HG02852 (cell line): Measurements from ENCODE around the gene SLC1A2.
A peak's percentile ranks its signal among the peaks of the same experiment; 100 is the strongest.

ENCODE experiments used
- ATAC-seq: cut with Tn5 transposase; IDR thresholded peaks from one replicate; pipeline ENCODE4 v1.9.1; 2021; ENCODE audit warnings: mild to moderate bottlenecking, moderate library complexity; ENCODE audit not compliant: unreplicated experiment

The SLC1A2 gene

DNA sequence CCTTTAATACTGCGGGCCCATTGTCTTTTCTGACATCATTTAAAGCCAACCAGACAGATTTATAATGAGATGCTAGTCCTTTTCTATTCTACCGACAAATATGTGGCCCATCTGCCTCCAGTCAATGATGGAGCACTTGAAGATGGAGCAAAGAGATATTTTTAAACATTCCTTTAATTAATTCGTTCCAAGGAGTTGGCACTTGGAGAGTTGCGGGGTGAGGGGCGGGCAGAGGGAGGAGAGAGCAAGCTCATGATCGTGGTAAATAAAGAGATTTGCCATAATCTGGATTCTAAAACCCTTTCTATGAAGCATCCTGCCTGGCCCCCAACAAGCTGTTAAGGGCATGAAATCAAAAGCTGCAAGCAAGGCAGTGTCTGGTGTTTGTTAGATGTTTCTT, 5.0 kb downstream of the SLC1A2 start:
- ATAC-seq: no peak

- ATAC-seq: no peak
Measured at GRCh38 chr11:35413598-35413997, 5.8 kb downstream of the SLC1A2 start.

- ATAC-seq: no peak
Measured at GRCh38 chr11:35412285-35412684, 7.1 kb downstream of the SLC1A2 start.

DNA sequence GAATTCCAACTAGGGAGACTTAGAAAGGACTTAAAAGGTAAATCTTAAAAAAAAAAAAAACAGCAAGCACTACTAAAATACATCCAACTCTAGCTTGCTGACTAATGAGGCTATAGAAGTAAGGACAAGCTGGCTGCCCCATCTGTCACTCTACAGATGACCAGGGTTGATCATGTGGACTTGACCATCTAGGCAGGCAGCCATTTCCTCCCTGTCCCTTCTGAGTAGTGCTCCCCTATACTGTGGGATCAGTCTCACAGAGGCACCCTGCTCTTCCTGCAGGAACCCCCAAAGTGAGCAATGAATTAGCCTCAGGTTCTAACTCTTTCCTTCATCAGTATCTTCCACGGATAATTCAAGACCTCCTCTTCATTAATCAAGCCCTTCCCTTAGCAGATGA, 12.3 kb downstream of the SLC1A2 start:
- no peak for ATAC-seq

DNA sequence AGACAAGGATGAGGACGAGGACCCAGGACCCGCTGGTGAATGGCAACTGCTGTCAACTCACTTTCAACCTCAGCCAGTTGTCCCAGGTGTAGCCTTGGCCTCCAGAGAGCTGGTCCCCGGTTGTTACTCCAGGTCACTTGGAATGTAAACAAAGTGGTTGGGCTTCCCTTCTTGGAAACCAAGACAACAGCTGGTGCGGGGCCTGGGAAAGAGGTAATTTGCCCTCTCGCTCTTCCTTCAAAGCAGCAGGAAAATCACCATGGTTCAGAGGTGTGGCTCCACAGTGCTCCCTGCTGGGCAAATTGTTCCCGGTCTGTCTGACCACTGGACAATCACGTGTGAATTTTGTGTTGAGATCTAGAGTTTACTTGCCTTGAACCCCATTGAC, 15.0 kb downstream of the SLC1A2 start:
- no peak for ATAC-seq

DNA sequence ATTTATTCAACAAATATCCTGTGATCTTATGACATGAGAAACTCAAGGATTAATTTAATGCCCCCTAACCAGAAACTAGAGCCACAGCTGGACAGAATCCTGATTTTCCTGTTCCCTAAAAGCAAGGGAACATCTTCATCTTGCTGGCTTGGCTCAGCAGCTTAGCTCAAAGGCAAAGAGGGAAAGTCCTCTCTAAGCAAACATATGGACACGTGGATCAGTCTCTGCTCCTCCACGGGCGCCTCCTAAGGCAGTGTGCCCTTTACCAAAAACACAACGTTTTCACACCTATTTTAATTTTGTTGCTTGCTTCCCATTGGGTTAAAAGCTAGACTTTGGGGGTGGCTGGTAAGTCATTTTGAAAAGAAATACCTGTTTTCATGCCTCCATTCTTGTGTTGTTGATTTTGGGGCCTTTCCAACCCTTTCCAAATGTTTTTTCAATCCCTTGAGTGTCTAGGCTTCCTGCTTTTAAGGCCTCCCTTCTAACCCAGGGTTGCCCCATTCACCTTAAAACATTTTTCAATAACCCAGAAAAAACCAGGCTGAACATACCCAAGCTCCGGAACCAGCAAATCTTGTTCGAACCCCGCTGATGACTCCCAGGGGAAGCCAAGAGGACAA, 15.5 kb downstream of the SLC1A2 start:
- ATAC-seq: no peak

- ATAC-seq: no peak
Measured at GRCh38 chr11:35402751-35403660, 16.4 kb downstream of the SLC1A2 start.

- ATAC-seq: no peak
Measured at GRCh38 chr11:35398881-35399280, 20.5 kb downstream of the SLC1A2 start.

DNA sequence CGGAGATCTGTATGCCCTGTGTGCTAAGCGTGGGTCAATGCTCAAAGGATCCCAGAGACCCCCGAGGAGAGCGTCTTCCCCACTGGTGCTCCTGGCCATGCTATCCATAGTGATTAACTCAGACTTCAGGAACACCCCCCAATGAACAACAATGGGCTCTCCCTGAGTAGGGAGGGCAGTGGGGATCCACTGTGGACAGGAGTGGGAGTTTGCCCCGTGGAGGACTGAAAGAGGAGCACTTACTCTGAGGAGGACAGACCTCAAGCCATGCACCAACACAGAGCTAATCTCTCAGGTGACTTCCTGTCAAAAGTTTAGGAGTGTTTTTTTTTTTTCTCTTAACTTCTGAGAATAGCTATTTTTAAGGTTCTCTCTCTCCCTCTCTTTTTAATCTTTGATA, 24.4 kb downstream of the SLC1A2 start:
- ATAC-seq: no peak

DNA sequence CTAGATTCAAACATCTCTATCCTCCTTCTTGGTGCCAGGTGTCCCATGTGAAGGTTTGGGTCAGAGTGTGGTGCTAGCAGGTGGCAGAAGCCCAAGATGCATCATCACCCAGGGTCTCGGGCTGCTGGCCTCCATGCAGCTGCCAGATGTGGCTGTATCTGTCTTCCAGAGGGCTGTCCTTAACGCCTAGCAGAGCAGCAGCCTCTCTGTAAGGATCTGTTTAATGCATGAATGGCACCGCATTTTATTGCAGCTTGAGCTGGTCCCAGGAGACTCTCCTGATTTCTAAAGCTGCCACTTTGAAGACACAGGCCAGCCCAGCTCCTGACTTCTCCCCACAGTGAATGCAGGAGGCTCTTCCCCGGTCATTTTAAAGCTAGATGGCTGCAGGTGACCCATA, 26.3 kb downstream of the SLC1A2 start:
- no peak for ATAC-seq

GRCh38 chr11:35391922-35392688, 27.3 kb downstream of the SLC1A2 start:
- peak; percentile 55 for ATAC-seq

DNA sequence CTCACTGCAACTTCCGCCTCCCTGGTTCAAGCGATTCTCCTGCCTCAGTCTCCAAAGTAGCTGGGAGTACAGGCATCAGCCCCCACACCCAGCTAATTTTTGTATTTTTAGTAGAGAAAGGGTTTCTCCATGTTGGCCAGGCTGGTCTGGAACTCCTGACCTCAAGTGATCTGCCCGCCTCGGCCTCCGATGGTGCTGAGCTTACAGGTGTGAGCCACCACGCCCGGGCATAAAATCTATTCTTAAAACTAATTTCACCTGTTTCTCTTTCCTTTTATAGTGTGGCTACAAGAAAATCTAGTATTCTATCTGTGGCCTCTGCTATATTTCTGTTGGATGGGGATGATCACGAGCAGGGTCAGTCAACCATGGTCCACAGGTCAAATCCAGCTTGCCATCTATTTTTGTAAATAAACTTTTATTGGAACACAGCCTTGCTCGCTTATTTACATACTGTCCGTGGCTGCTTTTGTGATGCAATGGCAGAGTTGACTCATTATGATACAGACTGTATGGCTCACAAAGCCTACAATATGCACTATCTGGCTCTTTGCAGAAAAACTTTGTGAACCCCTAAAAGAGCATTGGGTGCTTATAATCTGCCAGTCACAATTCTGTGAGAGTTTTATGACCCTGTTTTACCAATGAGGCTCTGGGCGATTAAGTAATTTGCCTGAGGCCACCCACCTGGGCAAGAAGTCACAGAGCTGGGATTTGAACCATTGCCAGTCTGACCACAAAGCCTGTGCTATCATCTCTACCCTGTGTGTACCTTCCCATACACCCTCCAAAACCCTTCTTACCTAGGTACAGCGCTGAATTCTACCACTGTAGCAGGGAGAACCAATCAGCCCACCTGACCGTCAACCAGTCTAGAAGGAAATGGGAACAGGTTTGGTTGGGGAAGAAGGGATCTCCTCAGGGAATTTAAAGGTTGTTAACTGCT, 28.3 kb downstream of the SLC1A2 start:
- peak; percentile 91 for ATAC-seq

- ATAC-seq: no peak
Measured at GRCh38 chr11:35389897-35390465, 29.4 kb downstream of the SLC1A2 start.

GRCh38 chr11:35389112-35389511, 30.2 kb downstream of the SLC1A2 start:
- ATAC-seq: no peak

DNA sequence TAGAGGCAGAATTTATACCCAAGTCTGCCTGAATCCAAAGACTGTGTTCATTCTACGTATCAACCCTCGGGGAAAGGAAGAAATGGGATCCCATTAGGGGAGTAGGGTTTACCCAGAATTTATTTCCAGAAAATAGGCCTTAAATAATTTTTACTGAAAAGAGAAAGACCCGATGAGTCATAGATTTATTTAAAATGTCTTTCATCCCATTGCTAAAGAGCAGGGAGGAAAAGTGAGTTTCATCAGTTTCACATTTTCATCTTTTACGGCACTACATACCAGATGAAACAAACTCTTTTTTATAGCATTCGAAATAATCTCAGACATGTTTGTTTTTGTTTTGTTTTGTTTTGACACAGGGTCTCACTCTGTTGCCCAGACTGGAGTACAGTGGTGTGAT, 31.3 kb downstream of the SLC1A2 start:
- ATAC-seq: no peak

GRCh38 chr11:35387111-35387982, 32.0 kb downstream of the SLC1A2 start:
- ATAC-seq: no peak

DNA sequence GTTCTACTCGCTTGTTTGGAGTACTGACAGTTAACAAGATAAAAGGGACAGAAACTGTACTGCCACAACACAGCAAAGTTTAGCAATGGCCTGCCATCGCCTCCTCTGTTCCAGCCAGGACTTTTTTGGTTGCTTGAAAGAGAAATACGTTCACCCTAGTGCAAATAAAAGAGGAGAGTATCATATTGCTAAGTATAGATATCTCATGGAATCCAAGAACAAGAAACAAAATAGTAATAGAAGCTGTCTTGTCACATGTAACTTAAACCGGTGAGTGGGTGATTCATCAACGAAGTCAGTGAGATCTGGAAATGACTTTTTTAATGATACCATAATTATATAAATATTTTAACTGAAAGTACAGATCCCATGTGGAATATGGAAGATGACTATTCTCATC, 35.4 kb downstream of the SLC1A2 start:
- ATAC-seq: no peak

- no peak for ATAC-seq
Measured at GRCh38 chr11:35381709-35382322, 37.5 kb downstream of the SLC1A2 start.

GRCh38 chr11:35380603-35381002, 38.8 kb downstream of the SLC1A2 start:
- no peak for ATAC-seq
